Osteocyte (in vitro differentiated cells): ENCODE data around the gene DOCK3. TPM values are rescaled to one million over a fixed set of nuclear protein-coding genes. Genes with fewer than 3 reads are reported as not detected.
"Not testable (repeated sequence)": the region's sequence is repeated elsewhere in the genome, so short reads cannot be mapped to it uniquely, and the experiment has no call there.

Experiments used
- DNase-seq: peaks from one replicate; pipeline ENCODE4 v3.0.0; 2021; ENCODE audit warnings: mixed read lengths; ENCODE audit not compliant: unreplicated experiment; ENCODE audit errors: extremely low spot score
- H3K27ac Mint-ChIP-seq: one replicate; pipeline ENCODE4 v1.8.0; 2021; ENCODE audit warnings: mild to moderate bottlenecking, mixed read lengths; ENCODE audit not compliant: unreplicated experiment
- H3K27me3 Mint-ChIP-seq: one replicate; pipeline ENCODE4 v1.8.0; 2021; ENCODE audit warnings: mixed read lengths; ENCODE audit not compliant: unreplicated experiment
- H3K36me3 Mint-ChIP-seq: one replicate; pipeline ENCODE4 v1.8.0; 2021; ENCODE audit warnings: mixed read lengths; ENCODE audit not compliant: unreplicated experiment
- H3K4me1 Mint-ChIP-seq: one replicate; pipeline ENCODE4 v1.8.0; 2021; ENCODE audit warnings: mixed read lengths; ENCODE audit not compliant: unreplicated experiment
- H3K4me3 Mint-ChIP-seq: one replicate; pipeline ENCODE4 v1.8.0; 2021; ENCODE audit warnings: mild to moderate bottlenecking, moderate library complexity, mixed read lengths; ENCODE audit not compliant: unreplicated experiment
- H3K9me3 Mint-ChIP-seq: one replicate; pipeline ENCODE4 v1.8.0; 2021; ENCODE audit warnings: mixed read lengths; ENCODE audit not compliant: unreplicated experiment
- CTCF ChIP-seq: fragments of 200-600 bp; sonication (generic); IDR thresholded peaks from 2 replicates; pipeline ENCODE4 v1.5.0; 2021; ENCODE audit warnings: antibody characterized with exemption, mild to moderate bottlenecking, moderate library complexity
- total RNA-seq: library from RNA; stranded (reverse); gene quantifications from 2 replicates; pipeline ENCODE4 v1.2.1, GENCODE V29; 2021

The DOCK3 gene
- total RNA-seq, 1 donor from 2014 or later = 0.24 TPM

GRCh38 chr3:51295625-51296024, 620.9 kb downstream of the DOCK3 start:
- no peaks in the 10 kb centered on the region for H3K4me1 Mint-ChIP-seq
- no peak for DNase-seq
- no peak overlapping the region for H3K4me3 Mint-ChIP-seq
- no peaks in the 10 kb centered on the region for H3K36me3 Mint-ChIP-seq
- H3K9me3 Mint-ChIP-seq = peaks cover 16% of the 10 kb centered on the region
- H3K27me3 Mint-ChIP-seq = peaks cover 24% of the 10 kb centered on the region
- H3K27ac Mint-ChIP-seq = no peak overlapping the region
- TF ChIP-seq CTCF = no peak

DNA sequence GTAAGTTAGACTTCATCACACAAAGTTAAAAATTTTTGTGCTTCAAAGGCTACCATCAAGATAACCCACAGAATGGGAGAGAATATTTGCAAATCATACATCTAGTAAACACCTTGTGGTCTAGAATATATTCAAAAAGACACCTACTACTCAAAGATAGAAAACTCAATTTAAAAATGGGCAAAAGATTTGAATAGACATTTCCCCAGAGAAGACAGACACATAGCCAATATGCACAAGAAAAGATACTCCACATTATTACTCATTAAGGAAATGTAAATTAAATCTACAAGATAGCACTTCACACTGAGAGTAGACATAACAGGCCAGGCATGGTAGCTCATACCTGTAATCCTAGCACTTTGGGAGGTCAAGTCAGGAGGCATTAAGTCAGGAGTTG, 622.6 kb downstream of the DOCK3 start:
- DNase-seq = no peak
- H3K27ac Mint-ChIP-seq = no peak overlapping the region
- H3K36me3 Mint-ChIP-seq = no peaks in the 10 kb centered on the region
- no peak for TF ChIP-seq CTCF
- no peak overlapping the region for H3K4me3 Mint-ChIP-seq
- H3K9me3 Mint-ChIP-seq = peaks cover 11% of the 10 kb centered on the region
- no peaks in the 10 kb centered on the region for H3K4me1 Mint-ChIP-seq
- H3K27me3 Mint-ChIP-seq = peaks cover 37% of the 10 kb centered on the region

DNA sequence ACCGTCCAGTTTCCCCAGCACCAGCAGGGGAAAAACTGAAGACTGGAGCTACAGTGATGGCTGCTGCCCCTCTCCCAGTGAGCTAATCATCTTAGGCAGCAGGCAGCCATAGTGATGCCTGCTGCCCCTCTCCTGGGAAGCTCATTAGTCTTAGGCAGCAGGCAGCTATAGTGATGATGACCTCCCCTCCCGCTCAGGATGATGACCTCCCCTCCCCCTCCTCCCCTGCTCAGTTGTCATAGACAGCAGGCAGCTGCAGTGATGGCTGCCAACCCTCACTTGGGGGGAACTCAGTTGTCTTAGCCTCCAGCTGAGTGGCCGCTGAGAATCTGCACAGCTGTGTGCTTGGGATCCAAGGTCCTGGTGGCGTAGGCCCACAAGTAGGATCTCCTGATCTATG, 629.5 kb downstream of the DOCK3 start:
- H3K4me3 Mint-ChIP-seq = no peak overlapping the region
- H3K27ac Mint-ChIP-seq = no peak overlapping the region
- DNase-seq = no peak
- H3K9me3 Mint-ChIP-seq = peaks cover 18% of the 10 kb centered on the region
- H3K4me1 Mint-ChIP-seq = no peaks in the 10 kb centered on the region
- no peaks in the 10 kb centered on the region for H3K36me3 Mint-ChIP-seq
- TF ChIP-seq CTCF = no peak
- peaks cover 39% of the 10 kb centered on the region for H3K27me3 Mint-ChIP-seq

DNA sequence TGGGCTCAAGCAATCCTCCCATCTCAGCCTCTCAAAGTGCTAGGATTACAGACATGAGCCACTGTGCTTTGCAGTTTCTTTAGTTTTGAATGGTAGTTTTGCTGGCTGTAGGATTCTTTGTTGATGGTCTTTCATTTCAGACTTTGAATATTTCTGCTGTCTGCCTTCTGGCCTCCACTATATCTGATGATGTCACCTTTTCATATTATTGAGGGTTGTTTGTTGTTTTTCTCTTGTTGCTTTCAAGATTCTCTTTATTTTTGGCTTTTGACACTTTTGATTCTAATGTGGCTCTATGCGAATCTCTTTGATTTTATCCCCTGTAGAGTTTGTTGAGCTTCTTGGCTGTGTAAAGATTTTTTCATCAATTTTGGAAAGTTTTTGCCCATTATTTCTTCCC, 631.4 kb downstream of the DOCK3 start:
- Mint-ChIP-seq H3K4me1 (no peaks in the 10 kb centered on the region), H3K9me3 (peaks cover 17% of the 10 kb centered on the region), H3K27me3 (peaks cover 27% of the 10 kb centered on the region), H3K27ac (no peak overlapping the region), H3K4me3 (no peak overlapping the region), H3K36me3 (no peaks in the 10 kb centered on the region)
- no peak for DNase-seq
- no peak for TF ChIP-seq CTCF

GRCh38 chr3:51307458-51307857, 632.7 kb downstream of the DOCK3 start:
- peaks cover 20% of the 10 kb centered on the region for H3K27me3 Mint-ChIP-seq
- DNase-seq = no peak
- H3K27ac Mint-ChIP-seq = no peak overlapping the region
- H3K36me3 Mint-ChIP-seq = no peaks in the 10 kb centered on the region
- H3K4me3 Mint-ChIP-seq = no peak overlapping the region
- no peaks in the 10 kb centered on the region for H3K4me1 Mint-ChIP-seq
- no peak for TF ChIP-seq CTCF
- peaks cover 10% of the 10 kb centered on the region for H3K9me3 Mint-ChIP-seq

GRCh38 chr3:51307945-51308607, 633.3 kb downstream of the DOCK3 start:
- not testable (repeated sequence) for H3K9me3 Mint-ChIP-seq, DNase-seq, H3K27ac Mint-ChIP-seq, H3K4me1 Mint-ChIP-seq, H3K4me3 Mint-ChIP-seq, H3K36me3 Mint-ChIP-seq
- peaks cover 17% of the 10 kb centered on the region for H3K27me3 Mint-ChIP-seq
